Measurements from ENCODE around the gene SPNS3. TPM values are rescaled to one million over a fixed set of nuclear protein-coding genes. Genes with fewer than 3 reads are reported as not detected.

The SPNS3 gene
- total and polyA plus RNA-seq, 2 of the 8 experiments (the other 6 are each of a cell fraction or from before 2014, with no cell fraction given): not detected

GRCh38 chr17:4409659-4410058 is 24.1 kb upstream of the SPNS3 start:
- FAIRE-seq (no peak), DNase-seq (ENCODE audit: low read depth in 1 of 2, low spot score in 2 of 2) (no peak)
- H3K79me1 ChIP-seq (ENCODE audit: low read depth, low read length): no peaks in the 10 kb centered on the region
- ChIA-PET POLR2A (ENCODE audit: partially characterized antibody) (interaction anchor here (0.5 to 1.9 kb wide), 2 partner anchors 14 to 277 kb away, joined by 3 to 5 read pairs; no protein-coding TSS in a partner anchor), CTCF (ENCODE audit: partially characterized antibody) (interaction anchor here (3.4 kb wide), 1 partner anchor 12 kb away, joined by 11 read pairs; no protein-coding TSS in a partner anchor)
- no peak overlapping the region for H3K4ac ChIP-seq (replicated peaks; ENCODE audit: insufficient read length, low read depth, low read length)
- H3K18ac ChIP-seq (ENCODE audit: extremely low read depth, low read length): no peak overlapping the region
- no peak overlapping the region for H2BK12ac ChIP-seq (ENCODE audit: low read depth, low read length)
- no peak overlapping the region for H2BK15ac ChIP-seq (ENCODE audit: low read length)
- H3K4me1 ChIP-seq (replicated peaks in 1 of 4; ENCODE audit: control insufficient read depth in 3 of 4, insufficient read depth in 4 of 4, low read length in 3 of 4): peaks cover 0 to 7% (median 3%) of the 10 kb centered on the region in 4 experiments; a peak in 4 of 7 replicates
- H3K9me3 ChIP-seq (ENCODE audit: insufficient read depth in 2 of 2, low read depth in 1 of 2, low read length in 1 of 2): no peaks in the 10 kb centered on the region
- H2BK20ac ChIP-seq (ENCODE audit: low read length): no peak overlapping the region
- H3K4me3 ChIP-seq (ENCODE audit: extremely low read depth in 1 of 4, insufficient read depth in 2 of 4, low read depth in 3 of 4, low read length in 4 of 4): no peak overlapping the region
- WGBS, 2 experiments (ENCODE audit: extremely low coverage in 1 of 2, insufficient coverage in 1 of 2, insufficient read length in 1 of 2, insufficient replicate concordance in 2 of 2, low coverage in 1 of 2, low lambda C conversion rate in 2 of 2, missing lambda C conversion rate in 1 of 2): 93% methylated on average over 6 of the region's 6 CpGs; no CpG with 5 or more reads in 1 of the 2 experiments
- no peak overlapping the region for H4K5ac ChIP-seq (ENCODE audit: insufficient read length, low read depth, low read length)
- no peaks in the 10 kb centered on the region for H3K23me2 ChIP-seq (ENCODE audit: low read depth, low read length)
- H3K27me3 ChIP-seq (replicated peaks in 1 of 4; ENCODE audit: control insufficient read depth in 3 of 4, extremely low read depth in 1 of 4, insufficient read depth in 3 of 4, low read length in 3 of 4): no peaks in the 10 kb centered on the region
- no peak overlapping the region for H4K91ac ChIP-seq (replicated peaks; ENCODE audit: insufficient read length, low read length)
- H3K14ac ChIP-seq (ENCODE audit: insufficient read length): no peak overlapping the region
- H2BK5ac ChIP-seq (ENCODE audit: low read depth, low read length): no peak overlapping the region
- no peak overlapping the region for H2AFZ ChIP-seq (ENCODE audit: low read length)
- H3K4me2 ChIP-seq (ENCODE audit: insufficient read depth in 1 of 2, low read depth in 2 of 2, low read length in 2 of 2): no peak overlapping the region
- H4K20me1 ChIP-seq (replicated peaks in 1 of 2; ENCODE audit: control insufficient read depth in 1 of 2, insufficient read depth in 2 of 2, low read length in 2 of 2): no peaks in the 10 kb centered on the region
- no peak overlapping the region for H2AK5ac ChIP-seq (ENCODE audit: low read depth, low read length)
- no peaks in the 10 kb centered on the region for H3K36me3 ChIP-seq (ENCODE audit: control insufficient read depth in 2 of 4, insufficient read depth in 4 of 4, low read length in 3 of 4)
- no peak overlapping the region for H3K9ac ChIP-seq (replicated peaks in 1 of 4; ENCODE audit: extremely low read depth in 1 of 4, low read depth in 3 of 4, low read length in 3 of 4)
- no peak overlapping the region for H2BK120ac ChIP-seq (replicated peaks; ENCODE audit: low read depth, low read length)
- no peak overlapping the region for H3K27ac ChIP-seq (ENCODE audit: low read depth, low read length)
- no peak overlapping the region for H3K56ac ChIP-seq (replicated peaks; ENCODE audit: insufficient read length, low read depth, low read length)
- H3K79me2 ChIP-seq (ENCODE audit: control insufficient read depth in 1 of 2, insufficient read depth in 2 of 2, low read length in 2 of 2): no peaks in the 10 kb centered on the region
- no peak for TF ChIP-seq CHD1 (IDR thresholded peaks at IDR 0.05; ENCODE audit: low read depth, low read length)
- no peak for TF ChIP-seq RAD21 (IDR thresholded peaks at IDR 0.05 in 1 of 2, conservative IDR thresholded peaks at IDR 0.05 in 1 of 2; ENCODE audit: low read depth in 2 of 2, low read length in 2 of 2)
- H3K23ac ChIP-seq (ENCODE audit: insufficient read length): no peak overlapping the region
- no peak overlapping the region for H4K8ac ChIP-seq (ENCODE audit: extremely low read depth, insufficient read depth, low read length)
